Upper lobe of left lung (tissue), 4 donors: ENCODE results near the gene SNX6.
"Not testable (repeated sequence)": the region's sequence is repeated elsewhere in the genome, so short reads cannot be mapped to it uniquely, and the experiment has no call there.

Experiments used
- EP300 ChIP-seq, 4 donors: sonication (generic); formaldehyde crosslinking; IDR thresholded peaks; one replicate each; pipeline ENCODE4 v1.5.1; 2017; ENCODE audit warnings: antibody characterized with exemption in 4 of 4, control low read depth in 2 of 4
- POLR2A ChIP-seq, 4 donors: fragments of 450-650 bp; IDR thresholded peaks; one replicate each; pipeline ENCODE4 v1.5.1; 2016 to 2017; ENCODE audit warnings: antibody characterized with exemption in 4 of 4, mild to moderate bottlenecking in 2 of 4
- TF ChIP-seq, protein P1 (sequence below), 6 experiments: fragments of 450-650 bp in 4 of 6; fragments of 200-600 bp in 2 of 6; sonication (generic) in 2 of 6; IDR thresholded peaks; one replicate each; pipeline ENCODE4 v1.5.1; 2016 to 2019; ENCODE audit warnings: antibody characterized with exemption in 6 of 6

DNA sequence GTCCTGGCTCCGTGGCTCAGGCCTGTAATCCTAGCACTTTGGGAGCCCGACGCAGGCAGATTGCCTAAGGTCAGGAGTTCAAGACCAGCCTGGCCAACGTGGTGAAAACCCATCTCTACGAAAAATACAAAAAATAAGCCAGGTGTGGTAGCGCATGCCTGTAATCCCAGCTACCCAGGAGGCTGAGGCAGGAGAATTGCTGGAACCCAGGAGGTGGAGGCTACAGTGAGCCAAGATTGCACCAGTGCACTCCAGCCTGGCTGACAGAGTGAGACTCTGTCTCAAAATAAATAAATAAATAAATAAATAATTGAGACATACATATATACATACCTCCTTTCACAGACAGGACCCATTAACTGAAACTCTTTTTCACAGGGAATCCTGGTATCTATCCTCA lies 91.9 kb downstream of the SNX6 start:
- not testable (repeated sequence) for TF ChIP-seq POLR2A, EP300 (IDR thresholded peaks at IDR 0.05)
- TF ChIP-seq, protein P1, sequence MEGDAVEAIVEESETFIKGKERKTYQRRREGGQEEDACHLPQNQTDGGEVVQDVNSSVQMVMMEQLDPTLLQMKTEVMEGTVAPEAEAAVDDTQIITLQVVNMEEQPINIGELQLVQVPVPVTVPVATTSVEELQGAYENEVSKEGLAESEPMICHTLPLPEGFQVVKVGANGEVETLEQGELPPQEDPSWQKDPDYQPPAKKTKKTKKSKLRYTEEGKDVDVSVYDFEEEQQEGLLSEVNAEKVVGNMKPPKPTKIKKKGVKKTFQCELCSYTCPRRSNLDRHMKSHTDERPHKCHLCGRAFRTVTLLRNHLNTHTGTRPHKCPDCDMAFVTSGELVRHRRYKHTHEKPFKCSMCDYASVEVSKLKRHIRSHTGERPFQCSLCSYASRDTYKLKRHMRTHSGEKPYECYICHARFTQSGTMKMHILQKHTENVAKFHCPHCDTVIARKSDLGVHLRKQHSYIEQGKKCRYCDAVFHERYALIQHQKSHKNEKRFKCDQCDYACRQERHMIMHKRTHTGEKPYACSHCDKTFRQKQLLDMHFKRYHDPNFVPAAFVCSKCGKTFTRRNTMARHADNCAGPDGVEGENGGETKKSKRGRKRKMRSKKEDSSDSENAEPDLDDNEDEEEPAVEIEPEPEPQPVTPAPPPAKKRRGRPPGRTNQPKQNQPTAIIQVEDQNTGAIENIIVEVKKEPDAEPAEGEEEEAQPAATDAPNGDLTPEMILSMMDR (IDR thresholded peaks at IDR 0.05): not testable (repeated sequence)
